22Rv1 (cell line): ENCODE results near the gene TMEM208.
A peak's percentile ranks its signal among the peaks of the same experiment; 100 is the strongest.

Experiments
- H3K27ac ChIP-seq: fragments of 450-650 bp; 2 replicates; pipeline ENCODE4 v1.5.1; 2017
- CTCF ChIP-seq: fragments of 450-650 bp; IDR thresholded peaks from 2 replicates; pipeline ENCODE4 v1.5.1; 2017; ENCODE audit warnings: mild to moderate bottlenecking
- ZFX ChIP-seq: fragments of 450-650 bp; IDR thresholded peaks from 2 replicates; pipeline ENCODE4 v1.6.1; 2017; ENCODE audit warnings: antibody characterized with exemption, borderline replicate concordance

The TMEM208 gene

DNA sequence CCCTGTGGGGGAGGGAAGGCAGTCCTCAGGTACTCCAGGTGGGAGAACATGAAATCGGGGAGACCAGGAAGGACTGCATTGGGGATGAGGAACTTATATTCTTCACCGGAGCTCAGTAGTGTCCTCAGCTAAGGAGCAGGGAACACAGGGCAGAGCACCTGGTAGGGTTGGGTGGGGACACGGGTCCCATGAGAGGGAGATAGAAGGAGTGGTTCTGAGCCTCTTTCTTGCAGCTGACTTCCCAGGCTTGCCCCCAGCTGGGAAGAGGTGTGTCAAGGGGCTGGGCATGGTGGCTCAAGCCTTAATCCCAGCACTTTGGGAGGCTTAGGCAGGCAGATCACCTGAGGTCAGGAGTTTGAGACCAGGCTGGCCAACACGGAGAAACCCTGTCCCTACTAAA, 18.3 kb downstream of the TMEM208 start:
- TF ChIP-seq ZFX (no peak), CTCF (no peak)
- 0 out of 2 replicates have a peak overlapping the region, but pooled peaks have one; percentile 17 for H3K27ac ChIP-seq

DNA sequence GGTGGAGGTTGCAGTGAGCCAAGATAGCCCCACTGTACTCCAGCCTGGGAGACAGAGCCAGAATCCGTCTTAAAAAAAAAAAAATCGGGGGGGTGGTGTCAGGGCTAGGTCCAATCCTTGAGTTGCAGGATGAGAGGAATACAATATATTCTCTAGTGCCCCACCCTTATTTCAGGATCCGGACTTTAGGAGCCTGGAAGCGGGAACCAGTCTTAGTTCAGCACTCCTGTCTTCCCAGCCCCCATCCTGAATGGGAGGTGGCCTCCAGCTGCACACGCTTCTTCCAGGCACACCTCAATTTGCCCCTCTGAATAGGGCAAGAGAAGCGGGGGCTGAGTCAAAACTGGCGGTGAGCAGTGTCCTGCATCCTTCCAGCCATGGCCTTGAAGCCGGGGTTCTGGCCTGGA, 18.7 kb downstream of the TMEM208 start:
- peak overlapping the region; percentile 87 for H3K27ac ChIP-seq
- TF ChIP-seq ZFX: no peak
- no peak for TF ChIP-seq CTCF

DNA sequence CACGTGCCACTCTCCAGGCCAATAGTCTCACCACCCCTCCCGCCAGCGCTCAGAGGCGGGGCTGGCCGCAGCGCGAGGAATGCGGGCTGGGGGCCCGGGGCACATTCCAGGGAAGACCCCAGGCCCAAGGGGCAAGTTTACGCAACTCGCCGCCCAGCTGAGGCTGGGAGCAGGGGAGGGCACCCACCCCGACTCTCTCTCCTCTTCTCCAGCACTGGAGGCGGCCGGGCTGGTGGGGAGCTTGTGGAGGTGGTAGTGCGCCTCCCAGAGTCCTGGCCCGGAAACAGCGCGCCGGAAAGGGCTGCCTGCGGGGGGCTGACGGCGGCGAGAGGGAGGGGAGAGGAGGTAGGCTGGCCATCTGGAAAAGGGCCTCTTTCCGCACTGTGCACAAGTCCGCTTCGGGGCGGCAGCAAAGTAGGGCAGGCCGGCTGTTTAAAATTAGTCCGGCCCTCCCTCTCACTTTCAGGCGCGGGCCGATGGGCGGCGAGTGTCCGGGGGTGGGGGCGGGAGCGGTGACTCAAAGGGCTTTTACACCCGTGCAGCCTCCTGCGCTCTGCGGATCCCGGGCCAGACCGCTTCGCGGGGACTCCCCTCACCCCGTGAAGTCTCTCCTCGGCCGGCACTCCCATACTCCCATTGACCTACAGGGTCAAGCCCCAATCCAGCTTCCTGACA, 19.3 kb downstream of the TMEM208 start:
- TF ChIP-seq CTCF: peak; percentile 19; the same call in 1 of the 2 replicates
- TF ChIP-seq ZFX: no peak
- peak overlapping the region; percentile 87 for H3K27ac ChIP-seq

DNA sequence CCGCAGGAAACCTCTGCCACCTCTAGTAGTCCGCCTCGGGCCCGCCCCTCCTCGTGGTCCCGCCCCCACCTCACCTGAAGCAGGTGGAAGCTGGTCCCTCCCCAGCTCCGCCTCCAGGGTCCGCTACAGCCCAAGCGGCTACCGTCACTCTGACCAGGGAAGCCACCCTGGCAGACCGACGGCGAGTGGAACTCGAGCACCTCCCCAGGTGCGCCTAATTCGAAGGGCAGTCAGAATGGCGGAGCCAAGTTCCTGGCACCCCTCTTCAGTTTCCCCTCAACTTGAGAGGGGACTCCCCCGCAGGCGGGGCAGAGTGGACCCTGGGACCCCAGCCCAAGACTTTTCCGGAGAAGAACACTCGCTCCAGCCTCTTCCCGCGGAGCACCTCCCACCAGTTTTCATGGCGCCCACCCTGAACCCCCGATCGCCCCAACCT, 19.8 kb downstream of the TMEM208 start:
- TF ChIP-seq ZFX (no peak), CTCF (peak; percentile 35; the same call in 1 of the 2 replicates)
- H3K27ac ChIP-seq: peak overlapping the region; percentile 87

GRCh38 chr16:67247192-67248072, 20.5 kb downstream of the TMEM208 start, which contains the start of gene FHOD1:
Gene FHOD1 (minus strand): TSS chr16:67247481. CDS start chr16:67247410, 71 bp downstream.
- H3K27ac ChIP-seq: peak within 1 kb of the TSS; percentile 87
- TF ChIP-seq CTCF (no peak), ZFX (no peak)

DNA sequence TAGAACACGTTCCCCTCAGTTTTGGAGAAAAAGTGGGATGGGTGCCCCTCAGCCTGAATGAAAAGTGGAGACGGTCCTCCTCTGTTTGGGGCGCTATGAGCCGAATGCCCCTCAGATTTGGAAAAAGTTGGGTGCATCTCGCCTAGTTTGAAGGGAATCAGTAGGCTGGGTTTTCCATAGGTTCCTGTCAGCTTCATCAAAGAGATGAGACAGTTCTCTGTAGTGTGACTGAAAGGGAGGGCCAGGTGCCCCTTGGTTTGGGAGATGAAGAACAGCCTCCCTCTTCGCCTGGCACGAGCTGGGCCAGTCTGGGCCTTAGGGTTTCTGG, 21.1 kb downstream of the TMEM208 start:
- TF ChIP-seq CTCF (no peak), ZFX (no peak)
- H3K27ac ChIP-seq: no peak overlapping the region
